GM18507 (cell line): Measurements from ENCODE around the gene GPC6.

Experiments used
- DNase-seq: peaks from one replicate; pipeline ENCODE4 v3.0.0; 2011; ENCODE audit warnings: low read depth; ENCODE audit not compliant: insufficient read length; ENCODE audit errors: extremely low spot score
- FAIRE-seq: peaks from 2 replicates; lab custom pipeline; 2011; peaks lifted over from hg19 to GRCh38; lab: Jason Lieb, UNC

GPC6 gene

GRCh38 chr13:94247890-94248289 lies 1021.3 kb downstream of the GPC6 start:
- FAIRE-seq = no peak

GRCh38 chr13:94248454-94249228 lies 1022.0 kb downstream of the GPC6 start:
- FAIRE-seq (no peak), DNase-seq (no peak)

More at GRCh38 chr13:94247890-94248289, 1021.3 kb downstream of the GPC6 start:
- DNase-seq = no peak

GRCh38 chr13:94249512-94249911 lies 1022.9 kb downstream of the GPC6 start:
- DNase-seq = no peak

DNA sequence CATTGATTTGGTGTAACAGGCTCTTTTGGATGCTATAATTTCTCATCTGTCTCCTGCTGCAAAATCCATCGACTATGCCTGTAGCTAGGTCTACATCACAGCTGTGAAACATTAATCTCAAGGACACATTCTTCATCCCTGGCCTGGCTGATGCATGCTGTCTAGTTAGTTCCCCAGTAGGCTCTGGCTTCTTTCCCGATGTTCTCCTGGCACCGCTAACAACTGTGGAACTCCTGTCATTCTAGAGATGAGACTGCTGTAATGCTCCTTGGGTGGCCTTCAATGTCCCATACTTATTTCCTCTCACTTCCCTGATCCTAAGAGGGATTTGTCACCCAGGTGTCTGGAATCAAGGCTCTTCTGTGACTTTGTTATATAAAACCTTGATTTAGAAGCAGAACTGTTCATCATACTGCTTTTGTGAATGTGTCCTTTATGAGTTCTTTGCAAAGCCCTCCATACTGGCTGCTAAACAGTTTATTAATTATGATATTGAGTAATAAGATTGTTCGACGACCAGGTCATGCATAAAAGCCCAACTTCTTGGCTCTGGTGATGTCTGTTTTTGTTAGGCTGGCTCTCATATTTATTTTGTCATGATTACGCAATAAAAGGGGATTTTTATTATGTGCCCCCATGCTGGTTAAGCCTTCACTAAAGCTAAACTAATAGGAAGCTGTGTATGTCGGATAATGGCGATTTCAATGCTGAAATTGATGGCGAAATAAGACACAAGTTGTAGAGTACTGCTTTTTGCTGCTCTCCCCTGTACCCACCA lies 1025.4 kb downstream of the GPC6 start:
- FAIRE-seq (no peak), DNase-seq (no peak)

More at GRCh38 chr13:94249512-94249911, 1022.9 kb downstream of the GPC6 start:
- no peak for FAIRE-seq

DNA sequence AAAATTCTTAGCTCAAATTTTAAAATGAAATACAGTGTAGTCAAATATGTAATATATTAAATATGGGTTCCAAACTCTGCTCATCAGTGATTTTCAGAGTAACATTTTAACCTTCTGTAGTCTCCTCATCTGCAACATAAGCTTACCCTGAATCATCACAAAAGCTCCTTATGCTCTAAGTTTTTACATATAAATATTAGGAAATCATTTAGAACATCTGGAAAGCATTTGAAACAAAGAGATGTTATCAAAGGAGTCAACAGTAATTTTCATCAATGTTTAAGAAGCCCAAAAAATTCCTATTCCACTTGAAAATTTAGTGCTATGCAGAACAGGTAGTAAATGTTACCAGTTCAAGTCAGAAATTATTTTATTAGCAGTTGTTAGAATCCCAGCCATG lies 1028.1 kb downstream of the GPC6 start:
- FAIRE-seq (no peak), DNase-seq (no peak)

DNA sequence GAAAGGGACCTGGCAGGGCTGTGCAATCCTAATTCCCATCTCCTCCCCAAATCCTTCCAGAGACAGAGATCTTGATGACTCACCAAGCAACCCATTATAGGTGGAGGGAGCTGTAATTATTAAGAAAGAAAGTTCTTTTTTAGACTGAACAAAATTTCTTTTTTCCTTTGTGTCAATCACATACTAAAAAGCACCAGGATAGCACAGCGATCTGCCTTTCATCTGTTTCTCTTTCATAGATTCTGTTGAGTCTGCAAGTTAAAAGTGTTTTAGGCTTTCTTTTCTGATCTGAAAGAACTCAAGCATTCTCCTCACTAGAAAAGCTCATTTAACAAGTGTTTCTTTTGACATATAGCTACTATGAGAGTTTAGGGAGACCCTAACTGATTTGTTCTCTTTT lies 1030.1 kb downstream of the GPC6 start:
- DNase-seq (no peak), FAIRE-seq (no peak)

DNA sequence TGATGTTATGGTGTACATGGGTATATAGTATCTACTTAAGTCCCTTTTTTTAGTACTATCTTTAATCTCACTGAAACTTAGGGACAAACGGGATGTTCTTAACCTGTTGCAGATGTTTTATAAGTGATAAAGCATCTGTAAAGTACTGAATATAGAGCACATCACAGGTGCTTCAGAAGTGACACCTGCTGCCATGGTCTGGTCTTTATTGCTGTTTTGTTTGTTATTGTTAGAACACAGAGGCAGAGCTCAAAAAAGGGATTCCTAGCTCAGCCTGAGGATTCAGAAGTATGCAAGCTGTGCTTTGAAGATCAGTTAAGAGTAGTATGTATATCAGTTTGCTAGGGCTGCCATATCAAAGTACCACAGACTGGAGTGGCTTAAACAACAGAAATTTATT lies 1033.4 kb downstream of the GPC6 start:
- FAIRE-seq (no peak), DNase-seq (no peak)

- DNase-seq = no peak
- no peak for FAIRE-seq
Measured at GRCh38 chr13:94261163-94261562, 1034.6 kb downstream of the GPC6 start.

- FAIRE-seq (no peak), DNase-seq (no peak)
Measured at GRCh38 chr13:94263038-94263437, 1036.4 kb downstream of the GPC6 start.

DNA sequence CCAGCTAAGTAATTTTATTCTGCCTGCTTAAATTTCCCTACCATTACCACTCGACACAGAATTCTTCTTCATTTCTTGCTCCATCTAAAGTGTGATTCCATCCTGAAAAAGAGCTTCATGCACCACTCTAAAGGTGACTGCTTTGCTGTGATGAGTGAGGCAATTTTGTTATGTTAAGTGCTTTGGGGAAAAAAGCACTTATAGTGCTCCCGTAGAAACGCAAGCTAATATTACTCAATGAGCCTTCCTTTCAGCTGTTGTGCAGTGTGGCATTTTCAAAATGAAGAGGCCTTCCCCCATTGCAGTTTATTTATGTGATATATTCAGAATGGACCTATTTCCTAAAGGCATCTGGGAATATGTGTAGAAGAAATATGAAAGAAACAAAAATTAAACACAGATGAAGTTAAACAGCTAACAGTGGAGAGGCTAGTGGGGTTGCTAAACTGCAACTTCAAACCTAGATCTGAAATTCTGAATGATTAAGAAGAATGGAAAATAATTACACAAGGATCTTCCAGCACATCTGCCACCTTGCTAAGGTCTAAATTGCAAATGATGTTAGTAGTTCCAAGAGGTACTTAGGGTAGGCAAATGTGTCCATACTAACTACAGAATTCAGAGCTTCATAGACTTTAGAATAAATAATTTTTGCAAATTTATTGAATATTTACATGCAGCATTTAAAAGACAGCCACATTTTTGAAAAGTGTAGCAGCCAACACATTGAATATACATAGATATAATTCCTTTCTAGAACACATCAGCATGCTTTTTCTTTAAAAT lies 1041.2 kb downstream of the GPC6 start:
- FAIRE-seq (no peak), DNase-seq (no peak)

DNA sequence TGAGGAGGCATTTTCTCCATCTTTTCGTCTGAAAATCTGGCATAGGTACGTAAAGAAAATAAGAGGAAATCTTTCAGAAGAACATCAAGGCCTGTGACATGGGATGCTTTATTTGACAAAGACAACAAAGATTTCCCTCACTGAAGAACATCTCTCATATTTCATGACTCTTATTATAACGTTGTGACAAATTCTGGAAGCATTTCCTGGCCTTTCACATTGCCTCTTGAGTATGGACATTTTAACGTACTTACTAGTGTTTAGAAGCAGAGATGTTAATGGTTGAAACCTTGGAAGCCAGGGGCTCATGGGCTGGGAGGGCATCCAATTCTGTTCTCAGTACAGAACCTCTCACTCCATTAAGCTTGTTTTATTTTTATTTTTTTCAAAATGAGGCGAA lies 1042.1 kb downstream of the GPC6 start:
- FAIRE-seq (no peak), DNase-seq (no peak)

DNA sequence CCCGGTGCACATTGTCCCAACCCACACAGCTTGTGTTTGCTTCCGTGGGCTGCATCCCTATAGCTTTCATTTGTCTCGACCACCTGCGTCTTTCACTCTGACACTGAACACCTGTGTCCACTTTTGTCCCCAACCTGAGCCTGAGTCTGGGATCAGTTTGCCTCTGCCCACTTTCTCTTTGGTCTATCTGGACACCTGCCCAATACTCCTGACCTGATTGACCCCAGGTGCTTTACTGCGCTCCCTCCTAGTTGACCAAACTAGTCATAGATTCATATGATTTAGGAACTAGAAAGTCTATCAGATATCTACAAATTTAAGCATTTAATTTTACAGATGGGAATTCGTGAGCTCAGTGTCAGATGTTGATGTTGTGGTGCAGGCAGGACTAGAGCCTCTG lies 1043.0 kb downstream of the GPC6 start:
- FAIRE-seq (no peak), DNase-seq (no peak)

- no peak for DNase-seq
- FAIRE-seq = no peak
Measured at GRCh38 chr13:94270556-94270955, 1043.9 kb downstream of the GPC6 start.

- FAIRE-seq (no peak), DNase-seq (no peak)
Measured at GRCh38 chr13:94272038-94272437, 1045.4 kb downstream of the GPC6 start.

GRCh38 chr13:94280349-94280748 lies 1053.7 kb downstream of the GPC6 start:
- DNase-seq (no peak), FAIRE-seq (no peak)

DNA sequence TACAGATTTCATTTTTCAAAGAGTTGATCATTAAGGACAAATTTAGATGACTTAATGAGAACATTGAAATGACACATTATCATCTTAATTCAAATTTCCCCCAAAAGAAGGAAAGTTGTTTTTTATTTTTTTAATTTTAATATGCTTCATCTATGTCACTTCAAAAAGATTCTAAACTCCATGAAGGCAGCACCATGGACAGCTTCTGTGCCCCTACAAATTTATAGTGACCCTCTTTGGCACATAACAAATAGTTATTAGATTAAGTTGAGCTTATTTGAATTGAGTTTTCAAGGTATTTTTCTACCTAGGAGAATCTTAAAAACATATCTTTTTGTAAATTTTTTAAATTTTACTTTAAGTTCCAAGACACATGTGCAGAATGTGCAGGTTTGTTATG lies 1054.2 kb downstream of the GPC6 start:
- DNase-seq = no peak
- no peak for FAIRE-seq

GRCh38 chr13:94286581-94286980 lies 1060.0 kb downstream of the GPC6 start:
- DNase-seq (no peak), FAIRE-seq (no peak)

GRCh38 chr13:94291631-94292322 lies 1065.2 kb downstream of the GPC6 start:
- FAIRE-seq (no peak), DNase-seq (no peak)

GRCh38 chr13:94292323-94292640 lies 1065.7 kb downstream of the GPC6 start:
- DNase-seq (no peak), FAIRE-seq (no peak)

GRCh38 chr13:94296471-94296870 lies 1069.9 kb downstream of the GPC6 start:
- no peak for FAIRE-seq
- no peak for DNase-seq
